Amniotic epithelial cell (primary cell): ENCODE data around the gene CNTN5.

Source experiments
- DNase-seq: peaks from one replicate; pipeline ENCODE4 v3.0.0-alpha.2; 2010; ENCODE audit warnings: low read depth

CNTN5 gene

DNA sequence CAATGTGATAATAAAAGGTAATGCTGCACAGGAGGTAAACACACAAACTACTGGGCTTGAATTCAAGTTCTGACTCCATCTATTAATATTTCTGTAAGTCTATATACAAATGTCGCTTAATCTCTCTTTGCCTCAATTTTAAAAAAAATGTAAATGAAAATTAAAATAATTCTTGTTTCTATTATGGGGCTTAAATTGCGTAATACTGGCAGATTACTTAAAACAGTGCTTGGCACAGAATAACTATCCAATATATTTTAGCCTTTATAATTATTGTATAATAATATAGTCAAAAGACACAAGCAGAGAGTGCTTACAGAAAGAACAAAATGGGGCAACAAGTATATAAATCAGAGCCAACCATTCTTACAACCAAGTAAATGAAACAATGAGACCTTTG, 489.1 kb downstream of the CNTN5 start:
- no peak for DNase-seq

- DNase-seq: peak; percentile 57
These were observed 492.6 kb downstream of the CNTN5 start for GRCh38 chr11:99513368-99513767.

- no peak for DNase-seq
These were observed 498.3 kb downstream of the CNTN5 start for GRCh38 chr11:99519095-99519494.

- DNase-seq: no peak
These were observed 501.9 kb downstream of the CNTN5 start for GRCh38 chr11:99522467-99523173.

DNA sequence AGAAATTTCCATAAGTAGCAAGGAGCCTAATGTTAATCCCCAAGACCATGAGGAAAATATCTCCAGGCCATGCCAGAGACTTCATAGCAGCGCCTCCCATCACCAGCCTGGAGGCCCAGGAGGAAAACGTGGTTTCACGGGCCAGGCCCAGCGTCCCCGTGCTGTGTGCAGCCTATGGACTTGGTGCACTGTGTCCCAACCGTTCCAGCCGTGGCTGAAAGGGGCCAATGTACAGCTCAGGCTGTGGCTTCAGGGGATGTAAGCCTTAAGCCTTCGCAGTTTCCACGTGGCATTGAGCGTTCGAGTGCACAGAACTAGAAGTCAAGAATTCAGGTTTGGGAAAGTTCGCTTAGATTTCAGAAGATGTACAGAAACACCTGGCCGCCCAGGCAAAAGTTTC, 510.7 kb downstream of the CNTN5 start:
- DNase-seq: no peak

- DNase-seq: peak; percentile 28
These were observed 514.1 kb downstream of the CNTN5 start for GRCh38 chr11:99534812-99535211.

GRCh38 chr11:99535406-99535805, 514.7 kb downstream of the CNTN5 start:
- no peak for DNase-seq

DNA sequence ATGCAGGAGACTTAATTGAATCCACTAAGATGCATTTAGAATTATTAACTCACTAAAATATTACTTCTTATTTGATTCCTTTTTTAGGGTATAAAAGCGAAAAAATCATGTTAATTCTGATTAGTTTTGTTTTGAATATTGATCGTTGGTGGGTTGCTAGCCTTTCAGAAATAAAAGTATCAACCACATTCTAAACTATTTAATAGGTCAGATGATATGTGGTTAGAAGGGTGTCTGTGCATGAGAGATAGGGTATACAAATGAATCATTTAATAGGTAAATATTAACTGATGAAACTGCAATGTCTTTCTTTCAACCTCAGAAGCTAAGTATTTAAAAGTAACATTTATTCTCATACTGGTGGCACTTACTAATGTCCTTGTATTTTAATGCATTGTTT, 515.1 kb downstream of the CNTN5 start:
- DNase-seq: no peak

DNA sequence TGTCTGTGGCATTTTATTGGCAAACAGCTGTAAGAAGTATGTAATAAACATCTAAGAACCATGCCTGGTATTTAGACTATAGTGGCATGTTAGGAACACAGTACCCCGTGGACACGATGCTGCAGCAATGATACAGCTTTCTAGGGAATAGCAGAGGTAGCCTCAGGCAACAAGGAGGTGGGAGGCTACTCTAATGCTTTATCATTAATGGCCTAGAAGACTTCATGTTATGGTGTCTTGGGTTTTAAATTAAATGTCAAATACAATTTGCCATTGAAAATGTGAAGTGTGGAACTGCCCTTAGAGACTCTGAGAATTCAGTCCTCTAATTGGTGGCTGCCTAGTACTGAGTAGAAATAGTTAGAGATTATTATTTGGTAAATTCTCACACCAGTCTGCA, 516.9 kb downstream of the CNTN5 start:
- DNase-seq: no peak

GRCh38 chr11:99545616-99546015, 524.9 kb downstream of the CNTN5 start:
- DNase-seq: no peak

DNA sequence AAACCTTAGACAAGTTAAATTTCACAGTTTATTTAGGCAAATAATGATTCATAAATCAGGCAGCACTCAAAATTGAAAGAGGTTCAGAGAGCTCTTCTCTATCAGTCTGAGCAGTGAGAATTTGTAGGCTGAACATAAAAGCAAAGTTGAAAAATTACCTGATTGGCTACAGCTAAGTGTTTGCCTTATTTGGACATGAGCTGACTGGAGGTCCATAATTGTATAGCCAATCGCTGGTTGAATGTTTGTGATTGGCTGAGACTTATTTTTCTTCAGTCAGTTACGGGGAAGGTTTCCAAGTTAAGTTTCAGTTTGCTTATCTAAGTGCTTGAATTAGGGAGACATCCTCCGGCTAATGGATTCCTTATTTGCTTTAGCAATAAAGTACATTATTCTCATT, 527.5 kb downstream of the CNTN5 start:
- DNase-seq: peak; percentile 11

DNA sequence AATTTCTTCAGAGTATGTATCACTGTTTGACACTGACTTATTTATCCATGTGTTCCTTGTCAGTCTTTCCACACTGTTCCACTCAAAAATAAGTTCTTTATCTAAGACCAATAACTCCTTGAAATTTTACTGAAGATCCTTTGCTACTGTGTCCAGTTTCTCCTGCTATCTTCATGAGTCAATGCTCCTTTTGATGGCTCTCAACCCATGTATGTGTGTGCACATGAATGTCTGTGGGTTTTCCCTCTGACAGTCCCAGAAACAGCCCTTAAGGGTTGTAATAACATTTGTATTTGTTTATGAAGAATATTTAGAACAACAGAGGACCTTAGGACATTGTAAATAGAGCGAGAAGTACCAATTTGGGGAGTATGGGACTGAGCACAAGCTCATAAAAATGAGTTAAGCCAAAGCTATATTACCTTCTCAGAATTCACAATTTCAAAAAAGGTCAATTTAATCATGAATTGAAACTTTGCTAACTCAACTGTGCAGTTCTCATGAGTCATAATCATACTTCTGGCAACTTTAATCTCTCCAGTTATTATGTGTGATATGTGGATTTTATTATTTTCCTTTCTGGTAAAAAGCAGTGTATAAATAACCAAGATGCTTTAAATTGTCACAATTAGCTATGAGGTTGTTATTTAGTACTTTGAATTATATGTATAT, 533.6 kb downstream of the CNTN5 start:
- DNase-seq: peak; percentile 4

GRCh38 chr11:99555486-99555885, 534.7 kb downstream of the CNTN5 start:
- no peak for DNase-seq

DNA sequence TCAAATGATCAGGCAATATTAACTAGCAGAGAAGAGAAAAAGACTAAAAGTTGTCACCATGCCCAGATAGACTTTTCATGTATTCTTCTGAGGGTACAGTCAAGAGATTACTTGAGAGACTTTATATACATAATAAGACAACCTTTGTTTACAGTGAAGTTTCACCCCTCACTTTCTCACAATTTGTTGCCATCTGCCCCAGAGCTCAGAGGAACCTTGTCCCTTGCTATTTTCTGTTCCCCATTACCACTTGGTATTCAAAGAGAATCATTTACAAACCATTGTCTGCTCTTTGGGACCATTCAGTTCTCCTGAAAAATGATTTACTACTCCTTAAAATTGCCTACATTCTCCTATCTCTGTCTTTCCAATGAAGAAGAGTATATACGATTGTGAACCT, 544.6 kb downstream of the CNTN5 start:
- no peak for DNase-seq

DNA sequence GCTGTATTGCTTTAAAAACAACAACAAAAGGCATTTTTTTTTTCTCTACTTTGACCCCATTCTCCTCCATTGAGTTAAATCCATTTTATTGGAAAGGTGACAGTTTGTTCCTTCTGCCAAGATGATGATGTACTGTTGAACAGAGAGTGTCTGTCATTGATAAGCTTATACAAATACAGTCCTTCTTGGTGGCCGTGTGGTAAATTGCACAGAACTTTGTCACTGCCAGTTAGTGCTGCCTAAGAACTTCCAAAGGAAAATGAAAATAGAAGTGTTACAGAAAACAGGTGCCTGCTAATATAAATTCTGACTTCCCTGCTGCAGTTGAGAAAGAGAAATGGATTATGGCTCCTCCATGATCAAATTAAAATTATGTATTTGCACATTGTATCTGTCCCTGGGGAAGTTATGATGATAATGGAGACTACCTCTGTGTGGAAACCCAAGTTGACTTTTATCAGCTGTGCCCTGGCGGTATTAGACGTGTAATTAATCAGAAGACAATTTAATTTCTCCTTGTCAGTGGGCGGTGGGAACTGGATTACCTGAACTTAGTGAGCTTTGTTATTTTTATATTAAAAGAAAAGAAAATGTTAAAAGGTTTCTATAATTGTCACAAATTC, 546.7 kb downstream of the CNTN5 start:
- DNase-seq: no peak

DNA sequence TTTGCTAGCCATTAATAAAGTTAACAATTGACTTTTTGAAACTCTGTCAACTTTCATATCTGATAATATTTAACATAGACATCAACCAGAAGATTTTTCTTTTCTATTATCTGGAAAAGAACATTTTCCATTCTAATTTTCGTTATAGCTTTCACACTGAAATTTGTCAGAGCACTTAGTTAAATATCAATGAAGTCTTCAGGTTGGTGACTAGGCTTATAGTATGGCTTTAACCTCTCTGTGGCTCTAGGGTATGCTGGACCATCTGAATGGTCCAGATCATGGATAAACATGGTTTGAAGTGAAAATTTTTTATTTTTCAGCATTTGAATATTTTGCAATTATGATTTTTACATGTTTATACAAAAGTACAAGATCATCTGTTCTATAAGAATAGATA, 548.1 kb downstream of the CNTN5 start:
- no peak for DNase-seq

GRCh38 chr11:99571094-99571493, 550.3 kb downstream of the CNTN5 start:
- no peak for DNase-seq

- peak; percentile 49 for DNase-seq
These were observed 564.1 kb downstream of the CNTN5 start for GRCh38 chr11:99584830-99585229.

GRCh38 chr11:99585606-99586005, 564.9 kb downstream of the CNTN5 start:
- peak; percentile 66 for DNase-seq

DNA sequence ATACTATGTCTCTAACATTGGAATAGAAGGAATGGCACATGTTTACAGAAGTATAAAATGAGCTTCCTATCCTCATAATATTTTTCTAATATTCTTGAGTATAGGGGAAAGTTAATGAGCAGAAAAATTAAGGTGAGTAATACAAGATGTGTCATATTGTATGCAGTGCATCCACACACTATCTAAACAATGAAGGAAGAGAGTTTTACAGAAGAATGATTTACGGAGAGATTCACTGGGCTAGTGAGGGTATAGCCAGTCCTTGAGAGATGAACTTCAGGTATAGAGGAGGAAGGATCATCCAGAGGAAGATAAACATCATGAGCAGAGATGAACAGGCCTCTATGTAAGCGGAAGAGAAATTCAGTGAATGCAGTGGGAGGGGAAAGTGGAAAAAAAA, 569.0 kb downstream of the CNTN5 start:
- peak; percentile 21 for DNase-seq

DNA sequence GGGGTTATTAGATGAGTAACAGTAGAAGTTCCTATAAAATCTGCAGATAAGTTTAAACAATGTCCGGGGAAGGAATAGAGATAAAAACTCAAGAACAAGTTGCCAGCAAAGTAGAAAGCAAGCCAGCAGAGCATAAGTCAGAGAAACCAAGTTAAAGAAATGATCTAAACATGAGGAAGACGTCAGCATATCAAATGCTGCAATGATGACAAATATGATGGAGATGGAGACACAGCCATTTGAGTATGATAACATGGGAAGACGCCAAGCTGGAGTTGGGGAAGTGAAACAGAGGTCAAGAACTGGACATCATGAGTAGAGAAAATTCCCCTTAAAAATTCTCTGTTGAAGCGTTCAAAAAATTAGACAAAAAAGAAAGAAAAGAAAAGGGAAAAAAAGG, 571.5 kb downstream of the CNTN5 start:
- peak; percentile 70 for DNase-seq

DNA sequence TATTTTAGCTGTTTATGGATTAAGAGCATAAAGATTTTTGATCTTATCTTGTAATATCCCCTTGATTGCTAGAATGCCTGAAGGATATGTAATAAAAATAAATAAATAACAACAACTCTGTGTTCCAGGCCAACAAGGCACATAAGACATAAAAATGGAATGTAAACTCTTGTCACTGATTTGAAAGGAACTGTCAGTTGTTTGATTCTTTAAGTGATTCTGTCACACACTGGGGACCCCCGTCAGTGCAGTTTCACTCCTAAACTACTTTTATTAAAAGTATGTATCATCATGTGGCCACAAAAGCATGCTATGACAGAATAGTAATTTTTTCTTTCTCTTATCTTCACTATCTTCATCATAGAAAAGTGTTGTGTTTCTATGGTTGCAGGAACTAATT, 572.4 kb downstream of the CNTN5 start:
- DNase-seq: no peak

GRCh38 chr11:99601179-99601578, 580.4 kb downstream of the CNTN5 start:
- DNase-seq: no peak
